Measurements from ENCODE around the gene ABCG5.

Gene ABCG5

GRCh38 chr2:43776324-43776723 is 62.3 kb downstream of the ABCG5 start:
- H3K27me3 ChIP-seq (ENCODE audit: insufficient read depth, poor library complexity, severe bottlenecking), result no peaks in the 10 kb centered on the region
- no peak overlapping the region for H3K27ac ChIP-seq (replicated peaks)
- no peak overlapping the region for H3K4me3 ChIP-seq (replicated peaks; ENCODE audit: insufficient read depth, low read length)
- TF ChIP-seq REST (IDR thresholded peaks at IDR 0.05; ENCODE audit: insufficient replicate concordance, low read depth), result no peak
- no peak for TF ChIP-seq SPI1 (IDR thresholded peaks at IDR 0.05; ENCODE audit: borderline replicate concordance, low read depth)
- no peak for TF ChIP-seq CTCF (IDR thresholded peaks at IDR 0.05; ENCODE audit: insufficient read depth, low read length)
- TF ChIP-seq POLR2AphosphoS5 (IDR thresholded peaks at IDR 0.05; ENCODE audit: low read depth), result no peak
- TF ChIP-seq GABPA (IDR thresholded peaks at IDR 0.05; ENCODE audit: low read depth), result no peak
- no peak for DNase-seq (ENCODE audit: low read depth in 1 of 2, low spot score in 1 of 2)

GRCh38 chr2:43774617-43775016 is 64.0 kb downstream of the ABCG5 start:
- no peak overlapping the region; the same call in 1 of the 2 replicates for H3K27ac ChIP-seq (replicated peaks)
- peak in 1 of 2 experiments; percentile 4 for DNase-seq (ENCODE audit: low read depth in 1 of 2, low spot score in 1 of 2)
- peak overlapping the region; percentile 98 for H3K4me3 ChIP-seq (replicated peaks; ENCODE audit: insufficient read depth, low read length)
- TF ChIP-seq SPI1 (IDR thresholded peaks at IDR 0.05; ENCODE audit: borderline replicate concordance, low read depth), result no peak
- no peak for TF ChIP-seq REST (IDR thresholded peaks at IDR 0.05; ENCODE audit: insufficient replicate concordance, low read depth)
- H3K27me3 ChIP-seq (ENCODE audit: insufficient read depth, poor library complexity, severe bottlenecking), result no peaks in the 10 kb centered on the region

GRCh38 chr2:43773876-43774613 is 64.6 kb downstream of the ABCG5 start, which contains the start of gene DYNC2LI1:
TSS of gene DYNC2LI1 (plus strand) at chr2:43774039. CDS start at chr2:43774139, 100 bp downstream.
- peak; percentile 55 to 91 for DNase-seq (ENCODE audit: low read depth in 1 of 2, low spot score in 1 of 2)
- peak within 1 kb of the TSS; percentile 98 for H3K4me3 ChIP-seq (replicated peaks; ENCODE audit: insufficient read depth, low read length)
- no peak for TF ChIP-seq GABPA (IDR thresholded peaks at IDR 0.05; ENCODE audit: low read depth)
- 0 out of 2 replicates have a peak, but pooled peaks have one; percentile 34 for TF ChIP-seq POLR2AphosphoS5 (IDR thresholded peaks at IDR 0.05; ENCODE audit: low read depth)
- H3K27me3 ChIP-seq (ENCODE audit: insufficient read depth, poor library complexity, severe bottlenecking), result no peaks in the 10 kb centered on the region
- H3K27ac ChIP-seq (replicated peaks), result peak within 1 kb of the TSS; percentile 54

GRCh38 chr2:43766006-43766405 is 72.6 kb downstream of the ABCG5 start:
- DNase-seq (ENCODE audit: low read depth in 1 of 2, low spot score in 1 of 2), result no peak
- Histone ChIP-seq H3K4me3 (replicated peaks; ENCODE audit: insufficient read depth, low read length) (no peak overlapping the region), H3K27me3 (ENCODE audit: insufficient read depth, poor library complexity, severe bottlenecking) (peaks cover 6% of the 10 kb centered on the region), H3K27ac (replicated peaks) (no peak overlapping the region)
- TF ChIP-seq GABPA (IDR thresholded peaks at IDR 0.05; ENCODE audit: low read depth) (no peak), SPI1 (IDR thresholded peaks at IDR 0.05; ENCODE audit: borderline replicate concordance, low read depth) (no peak), POLR2AphosphoS5 (IDR thresholded peaks at IDR 0.05; ENCODE audit: low read depth) (no peak), REST (IDR thresholded peaks at IDR 0.05; ENCODE audit: insufficient replicate concordance, low read depth) (no peak), CTCF (IDR thresholded peaks at IDR 0.05; ENCODE audit: insufficient read depth, low read length) (no peak)

Data from HL-60 (cell line).